ENCODE data around the gene UBA52.
"Not testable (repeated sequence)": the region's sequence is repeated elsewhere in the genome, so short reads cannot be mapped to it uniquely, and the experiment has no call there.

Gene UBA52

GRCh38 chr19:18557411-18558201, 14.1 kb upstream of the UBA52 start, which contains the start of gene KXD1:
KXD1 (plus strand) TSS chr19:18557870; CDS start chr19:18562057, 4,187 bp downstream.
- DNase-seq: peak; percentile 97

- DNase-seq: no peak
These were observed 13.5 kb upstream of the UBA52 start for GRCh38 chr19:18558202-18558555.

- DNase-seq: no peak
These were observed 13.1 kb upstream of the UBA52 start for GRCh38 chr19:18558604-18559003.

- no peak for DNase-seq
These were observed 12.0 kb upstream of the UBA52 start for GRCh38 chr19:18559685-18560084.

DNA sequence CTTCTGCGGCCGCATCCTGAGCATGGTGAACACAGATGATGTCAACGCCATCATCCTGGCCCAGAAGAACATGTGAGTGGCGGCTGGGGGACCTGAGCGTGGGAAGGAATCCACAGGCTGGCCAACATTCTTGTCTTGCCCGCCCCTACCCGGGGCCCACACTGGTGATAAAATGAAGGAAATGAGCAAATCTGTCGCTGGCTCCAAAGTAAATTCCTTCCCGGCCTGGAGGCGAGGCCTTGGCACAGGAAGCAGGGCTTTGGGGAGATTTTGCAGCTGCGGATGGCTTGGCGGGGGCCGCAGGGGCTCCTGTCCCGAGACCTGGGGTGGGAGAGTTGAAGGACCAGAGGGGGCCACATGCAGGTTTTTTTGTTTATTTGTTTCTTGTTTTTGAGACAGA, 9.6 kb upstream of the UBA52 start:
- peak; percentile 6 for DNase-seq

- no peak for DNase-seq
These were observed 4.7 kb upstream of the UBA52 start for GRCh38 chr19:18566953-18567352.

- DNase-seq: no peak
These were observed 3.3 kb upstream of the UBA52 start for GRCh38 chr19:18568367-18568766.

- no peak for DNase-seq
These were observed 3.1 kb downstream of the UBA52 start for GRCh38 chr19:18574691-18575291.

- DNase-seq: no peak
These were observed 4.7 kb downstream of the UBA52 start for GRCh38 chr19:18576383-18576782.

GRCh38 chr19:18577365-18577914, 5.8 kb downstream of the UBA52 start:
- DNase-seq: no peak

- DNase-seq: no peak
These were observed 8.7 kb downstream of the UBA52 start for GRCh38 chr19:18580311-18580710.

DNA sequence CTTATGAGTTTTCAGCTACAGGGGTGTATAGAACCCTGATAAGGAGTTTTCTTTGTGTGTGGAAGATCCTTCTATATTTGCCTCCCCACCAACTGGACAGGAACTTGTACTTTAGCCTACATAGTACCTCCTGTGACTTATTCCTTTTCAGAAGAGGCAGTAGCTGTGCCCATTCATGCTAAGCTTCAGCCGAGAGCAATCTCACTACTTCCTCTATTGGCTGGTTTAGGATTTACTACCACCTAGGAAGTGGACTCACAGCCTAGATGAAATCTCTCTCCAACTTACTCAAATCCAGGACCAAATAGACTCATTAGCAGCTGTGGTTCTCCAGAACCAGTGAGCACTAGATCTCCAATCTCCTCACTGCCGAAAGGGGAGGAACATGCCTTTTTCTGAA, 14.6 kb downstream of the UBA52 start:
- no peak for DNase-seq

DNA sequence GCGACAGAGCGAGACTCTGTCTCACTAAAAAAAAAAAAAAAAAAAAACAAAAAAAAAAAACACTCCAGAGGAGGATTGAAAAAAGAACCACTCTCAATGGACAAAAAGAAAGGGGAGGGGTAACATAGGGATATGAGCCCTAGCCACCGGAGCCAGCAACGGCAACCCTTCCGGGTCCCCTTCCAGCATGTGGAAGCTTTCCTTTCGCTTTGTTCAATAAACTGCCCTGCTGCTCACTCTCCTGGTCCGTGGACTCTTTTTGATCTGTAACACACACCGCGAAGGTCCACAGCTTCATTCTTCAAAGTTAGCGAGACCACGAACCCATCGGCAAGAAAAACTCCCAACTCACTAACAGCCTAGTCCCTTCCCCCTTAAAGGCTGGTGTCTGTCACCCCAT, 15.9 kb downstream of the UBA52 start:
- DNase-seq: no peak

DNA sequence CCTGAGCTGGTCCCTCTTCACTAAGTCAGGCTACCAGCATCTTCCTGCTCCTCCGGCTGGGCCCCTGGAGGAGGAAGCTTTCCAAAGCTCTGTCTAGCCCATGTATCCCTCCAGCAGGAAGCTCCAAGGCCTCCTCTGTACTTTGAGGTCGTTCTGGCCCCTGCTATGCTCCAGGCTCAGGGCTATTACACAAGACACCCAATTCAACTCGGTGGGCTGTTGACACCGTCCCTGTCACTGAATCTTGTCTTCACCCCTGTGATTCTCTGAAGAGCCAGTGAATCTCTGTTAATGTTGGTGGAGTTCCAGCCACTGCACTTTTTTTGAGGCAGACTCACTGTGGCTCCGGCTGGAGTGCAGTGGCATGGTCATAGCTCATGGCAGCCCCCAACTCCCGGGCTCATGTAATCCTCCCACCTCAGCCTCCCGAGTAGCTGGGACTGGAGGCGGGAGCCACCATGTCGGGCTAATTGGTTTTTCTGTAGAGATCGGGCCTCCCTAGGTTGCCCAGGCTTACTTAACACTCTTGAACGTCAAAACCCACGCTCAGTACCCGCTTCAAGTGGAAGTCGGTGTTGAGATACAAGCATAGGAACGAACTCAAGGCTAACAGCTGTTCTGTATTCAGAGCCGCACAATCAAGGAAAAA, 16.4 kb downstream of the UBA52 start:
- no peak for DNase-seq

DNA sequence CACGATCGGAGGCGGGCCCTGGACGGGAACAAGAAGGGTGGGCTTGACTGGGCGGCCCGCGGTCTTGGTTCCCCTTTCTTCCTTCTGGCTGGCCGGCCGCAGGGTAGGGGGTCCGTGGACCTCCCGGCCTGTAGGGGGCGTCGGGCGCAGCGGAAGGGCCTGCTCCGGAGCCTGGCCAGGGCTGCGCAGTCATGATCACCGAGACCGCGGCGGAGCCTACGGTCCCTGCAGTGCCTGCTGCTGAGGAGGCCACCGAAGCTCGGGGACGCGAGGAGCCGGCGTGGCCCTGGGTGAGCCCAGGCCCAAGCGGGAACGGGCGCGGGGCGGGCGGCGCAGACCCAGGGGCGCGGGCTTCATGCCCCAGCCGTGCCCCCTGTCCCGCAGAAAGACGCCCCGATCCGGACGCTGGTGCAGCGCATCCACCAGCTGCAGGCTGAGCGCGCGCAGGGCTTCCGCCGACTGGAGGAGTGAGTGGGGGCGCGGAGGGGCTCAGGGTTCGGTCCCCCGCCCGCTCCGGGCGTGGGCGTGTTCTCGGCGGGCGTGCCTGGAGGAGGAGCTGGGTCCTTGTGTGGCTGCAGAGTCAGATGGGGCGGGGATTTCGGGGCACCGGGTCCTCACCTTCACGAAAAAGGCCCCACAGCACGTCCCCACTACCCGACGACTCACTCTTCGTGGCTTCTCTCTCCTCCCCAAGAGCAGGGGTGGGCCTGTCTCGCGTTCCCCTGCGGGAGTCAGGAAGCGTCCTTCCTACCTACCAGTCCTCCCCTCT, 17.1 kb downstream of the UBA52 start, which contains the start of gene REX1BD:
TSS of gene REX1BD (plus strand) at position 188 of the 769 bp plus-strand sequence. CDS start at position 192, 4 bp downstream.
- peak; percentile 59 for DNase-seq

DNA sequence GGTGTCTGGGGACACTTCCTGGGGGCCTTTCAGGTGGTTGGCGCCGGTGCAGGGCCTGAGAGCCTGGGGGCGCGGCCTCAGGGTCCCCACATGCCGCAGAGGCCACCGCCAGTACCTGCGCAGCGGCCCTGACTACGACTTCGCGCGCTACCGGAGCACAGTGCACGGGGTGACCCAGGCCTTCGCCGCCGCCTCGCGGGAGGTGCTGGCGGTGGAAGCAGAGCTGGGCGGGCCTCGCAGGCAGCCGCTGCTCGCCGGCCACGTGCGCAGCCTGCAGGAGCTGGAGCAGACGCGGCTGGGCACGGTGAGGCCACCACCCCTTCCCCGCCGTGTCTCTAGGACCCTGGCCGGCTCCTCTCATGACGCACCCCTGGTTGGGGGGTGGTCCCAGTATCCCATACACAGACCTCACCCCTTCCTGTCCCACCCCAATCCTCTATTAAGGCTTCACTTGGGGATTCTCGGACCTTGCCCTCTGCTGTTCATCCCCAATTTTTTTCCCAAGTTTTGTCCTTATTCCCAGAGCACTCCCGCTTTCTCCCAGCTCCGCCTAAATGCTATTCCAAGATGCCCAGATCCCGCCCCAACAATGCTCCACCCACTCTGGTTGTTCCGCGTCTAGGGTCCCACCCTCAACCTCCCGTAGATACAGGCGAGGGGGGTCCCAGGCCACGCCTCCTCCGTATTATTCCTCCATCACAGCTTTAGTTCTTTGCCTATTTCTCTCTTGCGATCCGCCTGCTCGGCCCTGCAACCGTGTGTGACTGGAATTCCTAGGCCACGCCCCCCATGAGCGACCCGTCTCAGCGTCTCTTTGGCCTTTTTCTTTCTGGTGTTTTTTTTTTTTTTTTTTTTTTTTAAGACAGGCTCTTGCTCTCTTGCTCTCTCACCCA, 18.0 kb downstream of the UBA52 start:
- peak; percentile 66 for DNase-seq

DNA sequence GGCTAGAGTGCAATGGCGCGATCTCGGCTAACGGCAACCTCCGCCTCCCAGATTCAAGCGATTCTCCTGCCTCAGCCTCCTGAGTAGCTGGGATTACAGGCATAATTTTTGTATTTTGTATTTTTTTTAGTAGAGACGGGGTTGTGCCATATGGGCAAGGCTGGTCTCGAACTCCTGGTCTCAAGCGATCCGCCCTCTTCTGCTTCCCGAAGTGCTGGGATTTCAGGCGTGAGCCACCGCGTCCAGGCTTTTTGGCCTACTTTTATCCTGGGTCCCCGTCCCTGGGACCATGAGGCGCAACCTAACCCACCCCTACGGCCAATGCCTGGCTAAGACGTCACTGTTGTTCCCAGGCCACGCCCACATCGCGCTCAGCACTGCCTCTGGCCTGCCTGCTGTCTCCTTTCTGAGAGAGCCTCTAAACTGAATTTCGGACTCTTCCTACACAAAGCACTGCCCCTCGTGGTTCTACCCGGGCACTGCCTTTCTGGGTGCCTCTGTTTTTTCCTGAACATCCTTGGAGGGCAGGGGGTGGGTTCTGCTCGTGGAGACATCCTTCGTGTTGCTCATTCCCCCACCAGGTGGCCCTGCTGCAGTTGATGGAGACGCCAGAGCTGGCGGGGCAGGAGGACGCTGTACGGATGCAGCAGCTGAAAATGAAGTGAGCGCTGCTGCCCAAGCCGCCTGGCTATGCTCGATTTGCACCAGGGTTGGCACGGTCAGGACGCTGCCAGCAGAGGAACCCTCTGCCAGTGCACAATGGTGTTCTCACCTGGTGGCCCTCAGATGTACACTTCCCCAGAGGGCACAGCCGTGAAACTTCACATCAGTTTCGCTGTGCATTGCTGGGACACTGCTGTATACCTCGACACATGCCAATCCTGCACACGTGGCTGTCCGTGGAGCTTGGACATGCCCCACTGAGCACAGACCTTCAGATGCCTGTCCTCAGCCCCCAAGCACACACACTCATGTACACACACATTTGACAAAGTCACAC, 18.9 kb downstream of the UBA52 start:
- peak; percentile 29 for DNase-seq

- DNase-seq: no peak
These were observed 20.2 kb downstream of the UBA52 start for GRCh38 chr19:18591735-18592385.

DNA sequence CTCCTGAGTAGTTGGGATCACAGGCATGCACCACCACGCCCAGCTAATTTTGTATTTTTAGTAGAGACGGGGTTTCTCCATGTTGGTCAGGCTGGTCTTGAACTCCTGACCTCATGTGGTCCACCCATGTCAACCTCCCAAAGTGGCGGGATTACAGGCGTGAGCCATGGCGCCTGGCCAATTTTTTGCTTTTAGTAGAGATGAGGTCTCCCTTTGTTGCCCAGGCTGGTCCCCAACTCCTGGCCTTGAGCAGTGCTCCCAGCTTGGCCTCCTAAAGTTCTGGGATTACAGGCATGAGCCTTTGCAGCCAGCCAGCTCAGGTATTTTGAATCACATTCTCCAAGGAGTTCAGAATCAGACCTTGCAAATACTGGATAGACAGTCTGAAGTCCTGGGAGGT, 21.1 kb downstream of the UBA52 start:
- DNase-seq: not testable (repeated sequence)

Measured in NCI-H226 (cell line).